Brain pericyte (primary cell): Measurements from ENCODE around the gene CCDC13.

Experiments
- DNase-seq: peaks from one replicate; pipeline ENCODE4 v3.0.0-alpha.2; 2012; ENCODE audit warnings: low read depth, low spot score

The CCDC13 gene

GRCh38 chr3:42800251-42800650 is 27.2 kb upstream of the CCDC13 start:
- DNase-seq, result no peak

GRCh38 chr3:42799376-42799775 is 26.3 kb upstream of the CCDC13 start:
- no peak for DNase-seq

GRCh38 chr3:42796332-42796885 is 23.4 kb upstream of the CCDC13 start:
- DNase-seq, result no peak

- DNase-seq, result no peak
Observed at GRCh38 chr3:42795621-42796181, 22.6 kb upstream of the CCDC13 start.

- DNase-seq, result no peak
Observed at GRCh38 chr3:42790714-42791229, 17.7 kb upstream of the CCDC13 start.

GRCh38 chr3:42786631-42787030 is 13.6 kb upstream of the CCDC13 start:
- DNase-seq, result no peak

- DNase-seq, result no peak
Observed at GRCh38 chr3:42786212-42786611, 13.2 kb upstream of the CCDC13 start.

GRCh38 chr3:42780892-42781700 is 8.0 kb upstream of the CCDC13 start:
- DNase-seq, result peak; percentile 29

- no peak for DNase-seq
Observed at GRCh38 chr3:42780398-42780797, 7.3 kb upstream of the CCDC13 start.

- no peak for DNase-seq
Observed at GRCh38 chr3:42778644-42779043, 5.6 kb upstream of the CCDC13 start.

- no peak for DNase-seq
Observed at GRCh38 chr3:42773409-42773751, 327 bp upstream of the CCDC13 start.

- DNase-seq, result no peak
Observed at GRCh38 chr3:42771271-42771670, 1.8 kb downstream of the CCDC13 start.

- no peak for DNase-seq
Observed at GRCh38 chr3:42769477-42770131, 3.4 kb downstream of the CCDC13 start.

- DNase-seq, result no peak
Observed at GRCh38 chr3:42764561-42765295, 8.3 kb downstream of the CCDC13 start.

- DNase-seq, result no peak
Observed at GRCh38 chr3:42764115-42764514, 8.9 kb downstream of the CCDC13 start.

- no peak for DNase-seq
Observed at GRCh38 chr3:42763021-42763420, 10.0 kb downstream of the CCDC13 start.

GRCh38 chr3:42762046-42762724 is 10.9 kb downstream of the CCDC13 start:
- DNase-seq, result no peak

GRCh38 chr3:42758126-42758525 is 14.9 kb downstream of the CCDC13 start:
- DNase-seq, result no peak

GRCh38 chr3:42756681-42757213 is 16.3 kb downstream of the CCDC13 start:
- no peak for DNase-seq

GRCh38 chr3:42755681-42756578 is 17.1 kb downstream of the CCDC13 start:
- DNase-seq, result no peak
